GM12878 (cell line): ENCODE measurements around the gene NRSN2. TPM values are rescaled to one million over a fixed set of nuclear protein-coding genes. Genes with fewer than 3 reads are reported as not detected.

ENCODE experiments used
- ATAC-seq: fragments of 200-7000 bp; cut with Tn5 transposase; 3 replicates; pipeline ENCODE4 v1.9.1; 2020; ENCODE audit warnings: mild to moderate bottlenecking, moderate library complexity
- BruUV-seq: library from RNA; stranded (reverse); fragments of 400-500 nt; replicated peaks from 2 replicates; lab custom pipeline; 2021; lab: Mats Ljungman, UMichigan
- CTCF ChIA-PET: fragments of 300-600 bp; sonication (Branson Sonifier 250); formaldehyde crosslinking; extraction: SDS; loops from one replicate; lab custom pipeline; 2021; ENCODE audit warnings: inconsistent platforms; lab: Yijun Ruan, JAX
- POLR2A ChIA-PET: fragments of 350-600 bp; formaldehyde crosslinking; extraction: SDS; loops from one replicate; lab custom pipeline; 2021; ENCODE audit warnings: inconsistent platforms; lab: Charles Lee
- RAD21 ChIA-PET: fragments of 300-600 bp; sonication (Branson Sonifier 250); formaldehyde crosslinking; loops from one replicate; lab custom pipeline; 2023; ENCODE audit warnings: antibody characterized with exemption; ENCODE audit not compliant: unreplicated experiment; lab: Charles Lee
- SMC1A ChIA-PET: fragments of 300-600 bp; sonication (Branson Sonifier 250); formaldehyde crosslinking; loops from one replicate; lab custom pipeline; 2023; ENCODE audit not compliant: unreplicated experiment, uncharacterized antibody; lab: Charles Lee
- DNase-seq: peaks from one replicate; pipeline ENCODE4 v3.0.0-alpha.2; 2011; ENCODE audit warnings: low read depth, low spot score
- FAIRE-seq: peaks from 3 replicates; lab custom pipeline; 2011; peaks lifted over from hg19 to GRCh38; lab: Jason Lieb, UNC
- H2AFZ ChIP-seq: 2 replicates; pipeline ENCODE4 v1.6.0; 2011; ENCODE audit warnings: low read depth, low read length, control low read depth; ENCODE audit not compliant: control insufficient read depth
- H3K27ac ChIP-seq: 2 replicates; pipeline ENCODE4 v1.5.1; 2011; ENCODE audit warnings: control low read depth; ENCODE audit not compliant: control insufficient read depth, insufficient read depth
- H3K27me3 ChIP-seq, 2 experiments: replicated peaks in 1 of 2; 2 replicates each; pipeline versions ENCODE4 v1.6.0 to v1.6.1; 2011; ENCODE audit warnings: low read length in 1 of 2; ENCODE audit not compliant: control insufficient read depth in 2 of 2, insufficient read depth in 2 of 2
- H3K36me3 ChIP-seq, 2 experiments: 2 replicates each; pipeline ENCODE4 v1.5.1; 2011; ENCODE audit warnings: low read length in 1 of 2; ENCODE audit not compliant: control insufficient read depth in 2 of 2, insufficient read depth in 2 of 2
- H3K4me1 ChIP-seq: 2 replicates; pipeline ENCODE4 v1.6.1; 2011; ENCODE audit warnings: mild to moderate bottlenecking, low read length, moderate library complexity, mixed read lengths; ENCODE audit not compliant: control insufficient read depth, insufficient read depth
- H3K4me2 ChIP-seq: 2 replicates; pipeline ENCODE4 v1.6.0; 2011; ENCODE audit warnings: control low read depth; ENCODE audit not compliant: control insufficient read depth, insufficient read depth
- H3K4me3 ChIP-seq: fragments of 200-600 bp; sonication (generic); 2 replicates; pipeline ENCODE4 v1.5.1; 2016
- H3K79me2 ChIP-seq: 2 replicates; pipeline ENCODE4 v1.6.0; 2011; ENCODE audit warnings: low read length; ENCODE audit not compliant: control insufficient read depth, insufficient read depth
- H3K9ac ChIP-seq: 2 replicates; pipeline ENCODE4 v1.8.0; 2011; ENCODE audit warnings: low read length, control low read depth, mixed read lengths; ENCODE audit not compliant: control insufficient read depth, insufficient read depth
- H3K9me3 ChIP-seq: replicated peaks from 3 replicates; pipeline ENCODE4 v1.5.1; 2011; ENCODE audit warnings: mild to moderate bottlenecking, low read length; ENCODE audit not compliant: control insufficient read depth, insufficient read depth
- H4K20me1 ChIP-seq: 2 replicates; pipeline ENCODE4 v1.6.0; 2011; ENCODE audit not compliant: control insufficient read depth, insufficient read depth
- CBX5 ChIP-seq: sonication (generic); IDR thresholded peaks from 2 replicates; pipeline ENCODE4 v1.6.1; 2016; ENCODE audit warnings: low read depth, moderate library complexity, mild to moderate bottlenecking, inconsistent platforms
- MYB ChIP-seq: fragments of 150-350 bp; IDR thresholded peaks from 2 replicates; pipeline ENCODE4 v1.6.1; 2014; ENCODE audit warnings: mild to moderate bottlenecking, low read depth, low read length, borderline replicate concordance
- POLR2A ChIP-seq: IDR thresholded peaks from 2 replicates; pipeline ENCODE4 v1.6.1; 2011; ENCODE audit warnings: low read depth, mild to moderate bottlenecking, low read length
- WGBS: methylation state at CpG from one replicate; pipeline ENCODE4 v1.1.6; 2016; ENCODE audit warnings: low lambda C conversion rate; ENCODE audit not compliant: insufficient replicate concordance, insufficient coverage; ENCODE audit errors: missing lambda C conversion rate; 5-methylcytosine and 5-hydroxymethylcytosine counted together
- in situ Hi-C: fragments of 300-500 bp; cut with MboI; formaldehyde crosslinking; loops from 9 replicates; pipeline ENCODE4 v1.14.3; 2018; ENCODE audit warnings: mixed read lengths
- intact Hi-C: fragments of 100-400 bp; cut with micrococcal nuclease; formaldehyde crosslinking; loops from one replicate; pipeline ENCODE4 v1.14.2; 2022; ENCODE audit not compliant: unreplicated experiment
- polyA plus RNA-seq, 11 experiments: library from polyadenylated mRNA; depleted of rRNA in 4 of 11; unstranded in 6 of 11; stranded (reverse) in 5 of 11; fragments of >200 nt; fragmentation: Nextera tagmentation in 4 of 11; fragmentation: Illumina TruSeq in 1 of 11; extraction: Ambion mirVana in 4 of 11; extraction: Trizol in 1 of 11; gene quantifications; 1 replicate in 1 of 11; 2 replicates in 10 of 11; pipeline versions ENCODE4 v1.2.1 to v1.2.3, GENCODE V29; 2011 to 2016; ENCODE audit warnings: inconsistent platforms in 2 of 11, missing spikeins in 2 of 11, low read depth in 1 of 11
- total RNA-seq, 4 experiments: library from RNA; depleted of rRNA in 3 of 4; stranded (reverse); fragments of >200 nt in 3 of 4; fragmentation: Illumina TruSeq in 1 of 4; extraction: Trizol in 1 of 4; gene quantifications; 2 replicates each; pipeline versions ENCODE4 v1.2.1 to v1.2.3, GENCODE V29; 2013 to 2021
- TF ChIP-seq, protein P1 (sequence below): fragments of 450-650 bp; formaldehyde crosslinking; IDR thresholded peaks from 2 replicates; pipeline ENCODE4 v1.4.0; 2022; ENCODE audit warnings: mild to moderate bottlenecking, moderate library complexity
- TF ChIP-seq, protein P2 (sequence below): IDR thresholded peaks from 2 replicates; pipeline ENCODE4 v1.6.1; 2011; ENCODE audit warnings: borderline replicate concordance, low read depth, mild to moderate bottlenecking, moderate library complexity, mixed read lengths, low read length; ENCODE audit not compliant: insufficient read depth; ENCODE audit errors: extremely low read length

NRSN2 gene
- total and polyA plus RNA-seq, 10 of the 15 experiments (the other 5 are each of a cell fraction or from before 2014, with no cell fraction given), result 6.2 to 32.4 (median 13.0) TPM

DNA sequence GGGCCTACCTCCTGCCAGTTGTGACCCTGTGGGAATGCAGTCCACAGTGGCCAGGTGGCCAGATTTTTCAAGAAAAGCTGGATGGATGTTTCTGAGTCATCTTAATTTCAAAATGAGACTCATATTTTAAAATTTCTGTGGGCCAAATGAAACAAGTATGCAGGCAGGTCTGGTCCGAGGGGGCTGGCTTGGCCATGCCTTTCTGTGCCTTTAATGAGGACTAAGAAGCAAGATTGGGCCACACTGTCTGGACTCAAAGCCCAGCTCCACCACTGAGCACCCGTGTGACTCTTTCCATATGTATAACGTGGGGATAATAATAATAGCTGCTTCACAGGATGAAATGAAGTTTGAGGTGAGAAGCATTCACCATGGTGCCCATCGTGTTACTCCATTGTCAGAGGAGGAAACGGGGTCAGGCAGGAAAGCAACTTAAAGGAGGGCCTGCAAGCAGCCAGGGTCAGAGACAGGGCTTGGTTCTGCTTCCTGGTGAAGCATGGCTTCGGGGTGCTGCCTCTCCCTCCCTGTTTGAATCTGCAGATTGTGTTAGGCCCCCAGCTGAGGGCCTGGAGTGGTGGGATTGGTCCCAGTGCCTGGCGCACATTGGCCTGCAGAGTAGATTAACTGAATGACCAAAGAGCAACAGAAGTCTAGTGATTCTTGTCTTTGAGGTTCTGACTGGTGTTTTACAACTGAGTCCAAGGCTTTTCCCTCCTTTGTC is 17.8 kb upstream of the NRSN2 start:
- no peak overlapping the region for H3K4me2 ChIP-seq
- no peak overlapping the region for H3K27ac ChIP-seq
- no peak overlapping the region for H2AFZ ChIP-seq
- H3K4me1 ChIP-seq, result peaks cover 15% of the 10 kb centered on the region
- BruUV-seq, result no TSS peak
- H3K79me2 ChIP-seq, result peaks cover 11% of the 10 kb centered on the region
- TF ChIP-seq MYB (no peak), CBX5 (no peak), POLR2A (peak; percentile 12; the same call in 1 of the 2 replicates)
- TF ChIP-seq, protein P1, sequence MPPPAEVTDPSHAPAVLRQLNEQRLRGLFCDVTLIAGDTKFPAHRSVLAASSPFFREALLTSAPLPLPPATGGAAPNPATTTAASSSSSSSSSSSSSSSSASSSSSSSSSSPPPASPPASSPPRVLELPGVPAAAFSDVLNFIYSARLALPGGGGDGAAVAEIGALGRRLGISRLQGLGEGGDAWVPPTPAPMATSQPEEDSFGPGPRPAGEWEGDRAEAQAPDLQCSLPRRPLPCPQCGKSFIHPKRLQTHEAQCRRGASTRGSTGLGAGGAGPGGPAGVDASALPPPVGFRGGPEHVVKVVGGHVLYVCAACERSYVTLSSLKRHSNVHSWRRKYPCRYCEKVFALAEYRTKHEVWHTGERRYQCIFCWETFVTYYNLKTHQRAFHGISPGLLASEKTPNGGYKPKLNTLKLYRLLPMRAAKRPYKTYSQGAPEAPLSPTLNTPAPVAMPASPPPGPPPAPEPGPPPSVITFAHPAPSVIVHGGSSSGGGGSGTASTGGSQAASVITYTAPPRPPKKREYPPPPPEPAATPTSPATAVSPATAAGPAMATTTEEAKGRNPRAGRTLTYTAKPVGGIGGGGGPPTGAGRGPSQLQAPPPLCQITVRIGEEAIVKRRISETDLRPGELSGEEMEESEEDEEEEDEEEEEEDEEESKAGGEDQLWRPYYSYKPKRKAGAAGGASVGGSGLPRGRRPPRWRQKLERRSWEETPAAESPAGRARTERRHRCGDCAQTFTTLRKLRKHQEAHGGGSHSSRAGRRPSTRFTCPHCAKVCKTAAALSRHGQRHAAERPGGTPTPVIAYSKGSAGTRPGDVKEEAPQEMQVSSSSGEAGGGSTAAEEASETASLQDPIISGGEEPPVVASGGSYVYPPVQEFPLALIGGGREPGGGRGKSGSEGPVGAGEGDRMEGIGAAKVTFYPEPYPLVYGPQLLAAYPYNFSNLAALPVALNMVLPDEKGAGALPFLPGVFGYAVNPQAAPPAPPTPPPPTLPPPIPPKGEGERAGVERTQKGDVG, result no peak
- TF ChIP-seq, protein P2, sequence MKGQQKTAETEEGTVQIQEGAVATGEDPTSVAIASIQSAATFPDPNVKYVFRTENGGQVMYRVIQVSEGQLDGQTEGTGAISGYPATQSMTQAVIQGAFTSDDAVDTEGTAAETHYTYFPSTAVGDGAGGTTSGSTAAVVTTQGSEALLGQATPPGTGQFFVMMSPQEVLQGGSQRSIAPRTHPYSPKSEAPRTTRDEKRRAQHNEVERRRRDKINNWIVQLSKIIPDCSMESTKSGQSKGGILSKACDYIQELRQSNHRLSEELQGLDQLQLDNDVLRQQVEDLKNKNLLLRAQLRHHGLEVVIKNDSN, result no peak
- in situ Hi-C loops, result no loop called here
- no peak for FAIRE-seq
- no peaks in the 10 kb centered on the region for H3K9me3 ChIP-seq
- ChIA-PET CTCF (interaction anchor here (0.6 to 4.6 kb wide), 14 partner anchors 9 to 121 kb away, joined by 3 to 59 read pairs (median 10); partner anchors contain the start of gene NRSN2), SMC1A (interaction anchor here (0.8 to 3.9 kb wide), 5 partner anchors 30 to 115 kb away, joined by 3 to 28 read pairs (median 7); no protein-coding TSS in a partner anchor), RAD21 (interaction anchor here (0.9 to 3.5 kb wide), 4 partner anchors 31 to 118 kb away, joined by 3 to 19 read pairs (median 5); no protein-coding TSS in a partner anchor), POLR2A (interaction anchor here (0.7 to 1.2 kb wide), 3 partner anchors 18 to 101 kb away, joined by 3 to 4 read pairs (median 3); partner anchors contain the start of gene NRSN2)
- H3K27me3 ChIP-seq, result no peaks in the 10 kb centered on the region
- 60% methylated on average over 7 of the region's 7 CpGs for WGBS
- no peaks in the 10 kb centered on the region; a peak in 1 of 4 replicates for H3K36me3 ChIP-seq
- peaks cover 4% of the 10 kb centered on the region for H4K20me1 ChIP-seq
- H3K4me3 ChIP-seq, result no peak overlapping the region
- H3K9ac ChIP-seq, result no peak overlapping the region
- no peak for DNase-seq
- no peak for ATAC-seq
- intact Hi-C loops, result no loop called here
